Measurements from ENCODE around the gene PARVA.

PARVA gene

GRCh38 chr11:12540913-12541582, 163.7 kb downstream of the PARVA start:
- H3K4me1 ChIP-seq (ENCODE audit: control insufficient read depth in 1 of 2, insufficient read depth in 1 of 2, low read depth in 1 of 2, low read length in 1 of 2), result no peaks in the 10 kb centered on the region
- H3K36me3 ChIP-seq, result no peaks in the 10 kb centered on the region
- no peak for TF ChIP-seq CTCF (IDR thresholded peaks at IDR 0.05)
- no peak overlapping the region for H3K4me3 ChIP-seq (ENCODE audit: low read depth in 1 of 2, low read length in 1 of 2)
- H3K27me3 ChIP-seq, result no peaks in the 10 kb centered on the region
- no peaks in the 10 kb centered on the region for H3K9me3 ChIP-seq
- no peak overlapping the region for H3K27ac ChIP-seq

- Histone ChIP-seq H3K36me3 (no peaks in the 10 kb centered on the region), H3K9me3 (no peaks in the 10 kb centered on the region), H3K4me3 (ENCODE audit: low read depth in 1 of 2, low read length in 1 of 2) (no peak overlapping the region), H3K27me3 (no peaks in the 10 kb centered on the region), H3K4me1 (ENCODE audit: control insufficient read depth in 1 of 2, insufficient read depth in 1 of 2, low read depth in 1 of 2, low read length in 1 of 2) (no peaks in the 10 kb centered on the region), H3K27ac (no peak overlapping the region)
- TF ChIP-seq CTCF (IDR thresholded peaks at IDR 0.05), result no peak
Observed at GRCh38 chr11:12541583-12542151, 164.3 kb downstream of the PARVA start.

GRCh38 chr11:12542186-12542935, 165.0 kb downstream of the PARVA start:
- H3K9me3 ChIP-seq, result no peaks in the 10 kb centered on the region
- H3K27me3 ChIP-seq, result no peaks in the 10 kb centered on the region
- no peaks in the 10 kb centered on the region for H3K4me1 ChIP-seq (ENCODE audit: control insufficient read depth in 1 of 2, insufficient read depth in 1 of 2, low read depth in 1 of 2, low read length in 1 of 2)

GRCh38 chr11:12543596-12544415, 166.4 kb downstream of the PARVA start:
- Histone ChIP-seq H3K27me3 (no peaks in the 10 kb centered on the region), H3K4me1 (ENCODE audit: control insufficient read depth in 1 of 2, insufficient read depth in 1 of 2, low read depth in 1 of 2, low read length in 1 of 2) (no peaks in the 10 kb centered on the region), H3K36me3 (no peaks in the 10 kb centered on the region), H3K4me3 (ENCODE audit: low read depth in 1 of 2, low read length in 1 of 2) (no peak overlapping the region), H3K9me3 (no peaks in the 10 kb centered on the region), H3K27ac (no peak overlapping the region)
- no peak for TF ChIP-seq CTCF (IDR thresholded peaks at IDR 0.05)

More at GRCh38 chr11:12542186-12542935, 165.0 kb downstream of the PARVA start:
- no peaks in the 10 kb centered on the region for H3K36me3 ChIP-seq
- no peak overlapping the region for H3K4me3 ChIP-seq (ENCODE audit: low read depth in 1 of 2, low read length in 1 of 2)
- no peak for TF ChIP-seq CTCF (IDR thresholded peaks at IDR 0.05)
- no peak overlapping the region for H3K27ac ChIP-seq

- H3K36me3 ChIP-seq, result no peaks in the 10 kb centered on the region
- H3K27ac ChIP-seq, result no peak overlapping the region
- no peak overlapping the region for H3K4me3 ChIP-seq (ENCODE audit: low read depth in 1 of 2, low read length in 1 of 2)
- TF ChIP-seq CTCF (IDR thresholded peaks at IDR 0.05), result no peak
- no peaks in the 10 kb centered on the region for H3K4me1 ChIP-seq (ENCODE audit: control insufficient read depth in 1 of 2, insufficient read depth in 1 of 2, low read depth in 1 of 2, low read length in 1 of 2)
- no peaks in the 10 kb centered on the region for H3K9me3 ChIP-seq
- no peaks in the 10 kb centered on the region for H3K27me3 ChIP-seq
Observed at GRCh38 chr11:12544986-12545775, 167.8 kb downstream of the PARVA start.
